GM19463 (cell line): ENCODE results near the gene KIAA1191.
"Not testable (repeated sequence)": the region's sequence is repeated elsewhere in the genome, so short reads cannot be mapped to it uniquely, and the experiment has no call there.

Experiments used
- ATAC-seq: cut with Tn5 transposase; IDR thresholded peaks from one replicate; pipeline ENCODE4 v1.9.1; 2021; ENCODE audit warnings: mild to moderate bottlenecking, moderate library complexity; ENCODE audit not compliant: unreplicated experiment

The KIAA1191 gene

GRCh38 chr5:176361437-176362232 is at the start of gene KIAA1191:
Gene KIAA1191 (minus strand): TSS chr5:176361764. CDS start chr5:176359508, 2,256 bp downstream.
- peak; percentile 85 for ATAC-seq

DNA sequence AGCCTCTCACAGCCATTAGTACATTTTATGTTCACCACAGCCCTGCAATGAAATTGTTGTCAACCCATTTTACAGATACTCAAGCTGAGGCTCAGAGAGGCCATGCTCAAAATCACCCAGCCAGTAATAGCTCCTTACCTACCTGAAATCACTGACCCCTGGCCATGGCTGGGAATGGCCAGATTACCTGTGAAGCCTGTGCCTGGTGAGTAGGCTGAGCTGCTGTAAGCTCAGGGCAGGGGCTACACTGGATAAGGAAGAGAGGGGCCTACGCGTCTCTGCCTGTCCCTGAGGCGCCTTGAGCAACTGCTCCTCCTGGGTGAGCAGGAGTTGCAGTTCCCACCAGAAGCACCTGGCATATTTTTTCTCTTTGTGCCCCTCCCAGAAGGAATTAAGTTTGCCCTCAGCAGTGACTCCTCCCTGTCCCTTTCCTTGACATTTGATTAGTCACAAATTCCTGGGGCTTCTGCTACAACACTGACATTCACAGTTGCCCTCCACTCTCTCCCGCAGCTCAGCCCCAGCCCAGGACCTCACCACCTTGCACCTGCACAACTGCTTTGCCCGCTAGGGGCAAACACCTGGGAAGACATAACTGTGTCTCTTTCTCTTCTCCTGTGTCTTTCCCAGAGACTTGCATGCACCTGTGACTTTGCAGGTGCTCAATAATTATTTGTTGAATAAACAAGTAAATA is 49.1 kb upstream of the KIAA1191 start:
- ATAC-seq: no peak

DNA sequence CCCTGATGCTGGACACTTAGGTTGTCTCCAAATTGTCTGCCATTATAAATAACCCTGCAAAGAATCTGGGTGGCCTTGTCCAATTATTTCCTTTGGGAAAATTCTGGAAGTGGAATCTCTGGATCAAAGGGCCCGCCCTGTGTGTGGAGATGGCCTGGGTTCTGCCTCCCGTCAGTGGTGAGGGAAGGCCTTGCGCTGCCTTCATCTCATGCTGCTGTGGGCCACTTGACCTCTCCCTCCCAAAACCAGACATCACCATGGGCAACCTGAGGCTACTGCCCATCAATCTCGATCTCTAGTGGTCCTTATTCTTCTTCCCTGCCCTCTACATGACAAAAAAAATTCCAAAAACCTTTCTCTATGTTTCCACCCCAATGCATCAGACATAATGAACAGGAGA is 48.2 kb upstream of the KIAA1191 start:
- ATAC-seq: no peak

- no peak for ATAC-seq
These were observed 47.0 kb upstream of the KIAA1191 start for GRCh38 chr5:176408590-176408989.

- not testable (repeated sequence) for ATAC-seq
These were observed 46.6 kb upstream of the KIAA1191 start for GRCh38 chr5:176408252-176408573.

GRCh38 chr5:176407456-176408251 is 46.1 kb upstream of the KIAA1191 start:
- ATAC-seq: no peak

DNA sequence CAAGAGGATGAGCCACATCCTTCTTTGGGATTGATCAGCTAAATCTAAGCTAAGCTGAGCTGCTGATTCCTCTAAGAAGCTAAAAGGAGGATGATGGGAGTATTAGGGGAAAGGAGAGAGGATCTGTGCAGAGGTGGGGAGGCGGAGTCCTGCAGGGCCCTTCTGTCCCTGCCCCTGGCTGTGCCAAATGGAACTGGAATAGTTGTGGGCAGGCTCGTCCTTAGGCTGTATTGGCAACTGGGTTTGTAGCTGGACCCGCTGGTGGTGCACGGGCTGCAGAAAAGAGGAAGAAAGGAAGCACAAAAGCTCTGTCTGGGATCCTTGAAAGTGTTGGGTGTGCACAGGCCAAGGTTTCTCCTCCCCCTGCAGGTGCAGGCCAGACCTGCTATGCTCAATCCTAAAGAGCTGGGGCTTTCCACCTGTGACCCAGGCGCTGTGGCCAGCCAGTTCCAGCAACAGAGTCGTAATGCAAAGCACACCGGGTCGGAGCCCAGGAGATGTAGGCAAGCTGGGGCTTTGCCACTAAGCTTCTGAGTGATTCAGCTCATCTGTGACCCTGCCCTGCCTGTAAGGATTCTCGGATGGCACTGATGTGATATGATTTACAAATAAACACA is 45.0 kb upstream of the KIAA1191 start:
- ATAC-seq: no peak

GRCh38 chr5:176405656-176406435 is 44.3 kb upstream of the KIAA1191 start:
- no peak for ATAC-seq

- ATAC-seq: no peak
These were observed 40.0 kb upstream of the KIAA1191 start for GRCh38 chr5:176401281-176402205.

GRCh38 chr5:176400382-176401156 is 39.0 kb upstream of the KIAA1191 start:
- ATAC-seq: no peak

- ATAC-seq: no peak
These were observed 36.3 kb upstream of the KIAA1191 start for GRCh38 chr5:176397736-176398420.

GRCh38 chr5:176396330-176396729 is 34.8 kb upstream of the KIAA1191 start:
- ATAC-seq: no peak

- no peak for ATAC-seq
These were observed 33.5 kb upstream of the KIAA1191 start for GRCh38 chr5:176394881-176395675.

DNA sequence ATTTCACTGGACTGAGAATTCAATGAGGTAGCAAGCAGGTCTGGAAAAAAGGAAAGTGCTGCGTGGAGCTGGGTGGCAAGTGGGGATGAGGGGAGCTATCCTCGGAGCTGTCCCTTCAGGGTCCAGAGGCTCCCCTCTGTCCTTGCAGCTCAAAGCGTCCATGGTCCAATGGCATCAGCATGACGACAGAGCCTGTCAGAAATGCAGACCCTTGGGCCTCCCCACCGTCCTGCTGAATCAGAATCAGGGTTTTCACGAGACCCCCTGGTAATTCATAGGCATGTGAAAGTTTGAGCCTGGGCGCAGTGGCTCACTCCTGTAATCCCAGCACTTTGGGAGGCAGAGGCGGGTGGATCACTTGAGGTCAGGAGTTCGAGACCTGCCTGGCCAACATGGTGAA is 32.5 kb upstream of the KIAA1191 start:
- ATAC-seq: no peak

GRCh38 chr5:176392526-176392925 is 31.0 kb upstream of the KIAA1191 start:
- ATAC-seq: no peak

- no peak for ATAC-seq
These were observed 30.4 kb upstream of the KIAA1191 start for GRCh38 chr5:176391999-176392398.

DNA sequence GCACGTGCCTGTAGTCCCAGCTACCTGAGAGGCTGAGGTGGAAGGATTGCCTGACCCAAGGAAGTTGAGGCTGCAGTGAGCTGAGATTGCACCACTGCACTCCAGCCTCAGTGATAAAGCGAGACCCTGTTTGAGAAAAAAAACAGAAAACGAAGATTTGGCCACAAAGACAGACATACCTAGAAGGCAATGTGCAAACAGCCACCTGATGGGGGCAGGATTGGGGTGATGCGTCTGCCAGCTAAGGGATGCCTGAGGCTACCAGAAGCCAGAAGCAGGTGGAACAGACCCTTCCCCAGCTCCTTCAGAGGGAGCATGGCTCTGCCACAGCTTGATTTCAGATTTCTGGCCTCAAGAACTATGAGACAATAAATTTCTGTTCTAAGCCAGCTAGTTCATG is 29.9 kb upstream of the KIAA1191 start:
- no peak for ATAC-seq
